ENCODE measurements around the gene MANEAL.

Gene MANEAL

DNA sequence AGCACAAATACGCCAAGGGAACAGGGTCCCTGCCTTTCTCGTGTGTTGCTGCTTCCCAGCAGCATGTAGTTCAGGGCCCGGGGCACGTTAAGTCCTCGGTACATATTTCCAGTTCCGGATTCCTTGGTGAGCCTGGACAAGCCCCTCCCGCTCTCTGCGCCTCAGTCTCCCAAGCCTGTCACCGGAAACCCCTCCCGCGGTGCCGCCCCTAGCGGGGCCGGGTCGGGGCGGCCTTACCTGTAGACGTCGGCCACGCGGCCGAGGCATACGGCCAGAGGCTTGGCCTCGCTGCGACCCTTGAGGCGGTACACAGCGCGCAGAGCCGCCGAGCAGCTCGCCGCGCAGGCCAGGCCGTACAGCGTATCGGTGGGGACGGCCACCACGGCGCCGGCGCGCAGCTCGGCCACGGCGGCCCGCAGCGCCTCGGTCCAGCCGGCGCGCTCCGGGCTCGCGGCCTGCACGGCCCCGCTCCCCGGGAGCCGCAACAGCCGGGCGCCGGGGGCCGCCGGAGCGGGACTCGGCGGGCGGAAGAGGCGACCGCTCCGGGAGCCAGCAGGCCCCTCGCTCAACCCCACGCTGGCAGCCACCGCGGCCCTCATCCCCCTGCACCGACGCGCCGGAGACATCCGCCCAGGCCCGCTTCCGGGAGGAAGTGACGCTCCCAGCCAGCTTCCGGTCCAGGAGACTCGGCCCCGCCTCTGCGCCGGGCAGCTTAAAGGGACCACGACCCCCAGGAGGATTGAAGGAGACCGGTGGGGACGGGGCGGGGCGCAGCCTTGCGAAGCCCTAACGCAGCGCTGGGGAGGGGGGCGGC is 14.1 kb downstream of the MANEAL start, which contains the start of the genes C1orf122 and YRDC:
Gene C1orf122, plus strand, starts transcription at position 236 of the 814 bp plus-strand sequence. CDS start 615 bp downstream, outside the sequence.
Gene YRDC, minus strand, starts transcription at position 654 of the 814 bp plus-strand sequence. Its CDS starts 28 bp downstream, at position 626.
- intact Hi-C loops (cut with DNase I; ENCODE audit: low total_unique reads): loop anchor here (10.0 kb wide), 1 partner anchor 123 kb away; no protein-coding TSS in a partner anchor
- DNase-seq: peak; percentile 94 to 95
- Histone ChIP-seq H3K27ac (peak within 1 kb of the TSS; percentile 89 to 96), H3K9me3 (no peaks in the 10 kb centered on the region), H3K36me3 (peaks cover 32 to 45% (median 36%) of the 10 kb centered on the region in 3 donors), H3K4me1 (peaks cover 0 to 40% (median 30%) of the 10 kb centered on the region in 4 donors), H3K4me3 (peak within 1 kb of the TSS; percentile 68 to 95), H3K27me3 (no peaks in the 10 kb centered on the region)
- TF ChIP-seq, protein P1, sequence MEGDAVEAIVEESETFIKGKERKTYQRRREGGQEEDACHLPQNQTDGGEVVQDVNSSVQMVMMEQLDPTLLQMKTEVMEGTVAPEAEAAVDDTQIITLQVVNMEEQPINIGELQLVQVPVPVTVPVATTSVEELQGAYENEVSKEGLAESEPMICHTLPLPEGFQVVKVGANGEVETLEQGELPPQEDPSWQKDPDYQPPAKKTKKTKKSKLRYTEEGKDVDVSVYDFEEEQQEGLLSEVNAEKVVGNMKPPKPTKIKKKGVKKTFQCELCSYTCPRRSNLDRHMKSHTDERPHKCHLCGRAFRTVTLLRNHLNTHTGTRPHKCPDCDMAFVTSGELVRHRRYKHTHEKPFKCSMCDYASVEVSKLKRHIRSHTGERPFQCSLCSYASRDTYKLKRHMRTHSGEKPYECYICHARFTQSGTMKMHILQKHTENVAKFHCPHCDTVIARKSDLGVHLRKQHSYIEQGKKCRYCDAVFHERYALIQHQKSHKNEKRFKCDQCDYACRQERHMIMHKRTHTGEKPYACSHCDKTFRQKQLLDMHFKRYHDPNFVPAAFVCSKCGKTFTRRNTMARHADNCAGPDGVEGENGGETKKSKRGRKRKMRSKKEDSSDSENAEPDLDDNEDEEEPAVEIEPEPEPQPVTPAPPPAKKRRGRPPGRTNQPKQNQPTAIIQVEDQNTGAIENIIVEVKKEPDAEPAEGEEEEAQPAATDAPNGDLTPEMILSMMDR (IDR thresholded peaks at IDR 0.05): no peak

DNA sequence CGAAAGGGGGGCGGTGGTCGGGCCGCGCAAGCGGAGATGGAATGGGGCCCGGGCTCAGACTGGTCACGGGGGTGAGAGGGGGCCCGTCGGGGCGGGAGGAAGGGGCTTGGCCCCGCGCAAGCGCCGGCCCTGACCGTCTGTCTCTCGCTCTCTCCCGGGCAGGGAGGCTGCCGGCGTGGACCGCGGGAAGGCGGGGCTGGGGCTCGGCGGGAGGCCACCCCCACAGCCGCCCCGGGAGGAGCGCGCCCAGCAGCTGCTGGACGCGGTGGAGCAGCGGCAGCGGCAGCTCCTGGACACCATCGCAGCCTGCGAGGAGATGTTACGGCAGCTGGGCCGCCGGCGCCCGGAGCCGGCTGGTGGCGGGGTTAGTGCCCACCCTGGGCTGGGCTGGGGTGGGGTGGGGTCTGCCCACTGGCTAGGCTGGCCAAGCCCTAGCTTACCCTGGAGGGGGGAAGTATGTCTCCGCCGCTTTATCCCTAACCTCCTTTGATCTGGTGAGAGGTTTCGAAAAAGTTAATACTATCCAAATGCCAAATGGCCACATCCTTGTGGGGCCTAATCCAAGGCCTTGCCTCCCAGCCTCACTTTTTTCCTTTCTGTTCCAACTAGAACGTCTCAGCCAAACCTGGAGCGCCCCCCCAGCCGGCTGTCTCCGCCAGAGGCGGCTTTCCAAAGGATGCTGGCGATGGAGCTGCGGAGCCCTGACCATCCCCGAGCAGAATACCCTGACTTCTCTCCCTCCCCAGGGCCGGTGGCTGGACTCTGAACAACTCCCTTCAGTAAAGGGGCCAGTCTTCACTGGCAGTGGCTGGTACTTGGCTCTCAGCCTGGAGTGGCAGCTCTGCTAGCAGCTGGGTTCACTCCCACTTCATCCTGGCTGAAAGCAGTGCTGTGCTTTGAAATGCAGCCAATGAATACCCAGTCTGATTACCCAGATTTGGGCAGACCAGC is 15.0 kb downstream of the MANEAL start:
- DNase-seq: peak; percentile 48 to 82
- Histone ChIP-seq H3K27ac (peak overlapping the region; percentile 89 to 96), H3K36me3 (peaks cover 26 to 36% (median 27%) of the 10 kb centered on the region in 3 donors), H3K27me3 (no peaks in the 10 kb centered on the region), H3K4me3 (peak overlapping the region; percentile 68 to 95), H3K9me3 (no peaks in the 10 kb centered on the region), H3K4me1 (peaks cover 0 to 40% (median 30%) of the 10 kb centered on the region in 4 donors)
- TF ChIP-seq, protein P1 (IDR thresholded peaks at IDR 0.05): no peak
- intact Hi-C loops (cut with DNase I; ENCODE audit: low total_unique reads): loop anchor here (10.0 kb wide), 1 partner anchor 124 kb away; no protein-coding TSS in a partner anchor

DNA sequence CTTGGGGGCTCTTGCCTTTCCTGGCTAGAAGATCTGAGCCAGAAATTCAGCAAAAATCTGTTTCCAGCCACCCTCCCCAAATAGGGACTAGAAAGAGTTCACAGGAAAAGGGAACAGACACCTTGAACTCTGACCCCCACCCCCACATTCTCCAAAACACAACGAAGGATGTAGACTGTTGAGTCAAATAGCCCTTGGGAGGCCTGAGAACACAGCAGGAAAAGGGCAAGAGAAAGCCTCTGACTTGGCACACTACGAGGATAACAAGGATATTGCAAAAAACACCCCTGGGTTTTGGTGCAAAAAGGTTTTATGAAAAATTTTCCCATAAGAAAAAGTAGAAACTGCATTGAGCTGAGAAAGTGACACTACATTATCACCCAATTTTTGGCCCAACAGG is 16.3 kb downstream of the MANEAL start:
- no peaks in the 10 kb centered on the region for H3K9me3 ChIP-seq
- no peak overlapping the region for H3K4me3 ChIP-seq
- H3K4me1 ChIP-seq: peaks cover 0 to 40% (median 30%) of the 10 kb centered on the region in 4 donors
- peaks cover 14 to 32% (median 20%) of the 10 kb centered on the region in 3 donors for H3K36me3 ChIP-seq
- intact Hi-C loops (cut with DNase I; ENCODE audit: low total_unique reads): loop anchor here (5.0 to 10.0 kb wide), 2 partner anchors 47 to 125 kb away; partner anchors contain the start of gene MTF1
- peak in 1 of 2 donors; percentile 25 for DNase-seq
- H3K27me3 ChIP-seq: no peaks in the 10 kb centered on the region
- H3K27ac ChIP-seq: peak overlapping the region in 1 of 2 donors; percentile 96
- TF ChIP-seq, protein P1 (IDR thresholded peaks at IDR 0.05): no peak

DNA sequence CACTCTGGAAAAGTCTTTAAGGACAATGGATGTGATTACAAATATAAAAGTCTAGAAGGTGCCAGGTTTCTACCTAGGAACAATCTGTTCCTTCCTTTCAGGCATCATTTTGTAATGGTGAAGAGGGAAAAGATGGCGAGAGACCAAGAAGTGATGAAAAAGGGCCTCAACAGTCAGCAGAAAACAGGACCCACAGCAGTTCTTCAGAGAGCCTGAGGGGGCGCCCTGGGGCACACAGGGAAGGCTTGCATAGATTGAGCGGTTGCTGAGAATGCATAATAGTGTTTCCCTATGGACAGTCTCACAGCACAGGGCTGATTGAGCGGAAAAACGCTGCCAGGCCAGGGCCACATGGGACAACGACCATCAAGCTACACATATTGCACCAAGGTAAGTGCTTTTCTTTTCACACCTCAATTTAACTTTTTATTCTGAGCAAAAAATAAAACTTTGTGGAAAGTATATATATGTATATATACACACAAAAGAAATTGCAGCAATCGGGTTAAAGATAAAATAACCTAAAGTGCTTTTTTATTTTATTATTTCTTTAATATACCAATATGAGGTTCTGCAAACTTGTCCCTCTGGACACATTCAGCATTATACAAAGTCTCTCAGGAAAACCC is 17.5 kb downstream of the MANEAL start:
- Histone ChIP-seq H3K4me3 (no peak overlapping the region), H3K9me3 (no peaks in the 10 kb centered on the region), H3K4me1 (peaks cover 0 to 38% (median 26%) of the 10 kb centered on the region in 4 donors), H3K27ac (peak overlapping the region in 1 of 2 donors; percentile 96), H3K27me3 (no peaks in the 10 kb centered on the region), H3K36me3 (peaks cover 12 to 32% (median 14%) of the 10 kb centered on the region in 3 donors)
- peak in 1 of 2 donors; percentile 73 for DNase-seq
- TF ChIP-seq, protein P1 (IDR thresholded peaks at IDR 0.05): peak; percentile 53 to 69
- intact Hi-C loops (cut with DNase I; ENCODE audit: low total_unique reads): loop anchor here (5.0 kb wide), 1 partner anchor 46 kb away; the partner anchor contains the start of gene MTF1

Measured in tibial artery (tissue), 4 donors.